SU-DHL-6 (cell line): ENCODE results near the gene KCNAB2.

ENCODE experiments used
- CTCF ChIP-seq: fragments of 200-600 bp; sonication (generic); IDR thresholded peaks from one replicate; pipeline ENCODE4 v1.5.1; 2017; ENCODE audit warnings: antibody characterized with exemption, mild to moderate bottlenecking, low read length, moderate library complexity; ENCODE audit not compliant: insufficient read depth, poor library complexity, severe bottlenecking
- EZH2phosphoT487 ChIP-seq: fragments of 200-600 bp; sonication (generic), shearing (Covaris generic); conservative IDR thresholded peaks from 2 replicates; pipeline ENCODE4 v1.6.1; 2018; ENCODE audit warnings: mild to moderate bottlenecking, antibody characterized with exemption, low read length, moderate library complexity, mixed read lengths

- no peak for TF ChIP-seq CTCF
- no peak for TF ChIP-seq EZH2phosphoT487
Observed at GRCh38 chr1:5996641-5997270, 48.9 kb upstream of the KCNAB2 start.
